ENCODE measurements around the gene PTGDR2.

The PTGDR2 gene

DNA sequence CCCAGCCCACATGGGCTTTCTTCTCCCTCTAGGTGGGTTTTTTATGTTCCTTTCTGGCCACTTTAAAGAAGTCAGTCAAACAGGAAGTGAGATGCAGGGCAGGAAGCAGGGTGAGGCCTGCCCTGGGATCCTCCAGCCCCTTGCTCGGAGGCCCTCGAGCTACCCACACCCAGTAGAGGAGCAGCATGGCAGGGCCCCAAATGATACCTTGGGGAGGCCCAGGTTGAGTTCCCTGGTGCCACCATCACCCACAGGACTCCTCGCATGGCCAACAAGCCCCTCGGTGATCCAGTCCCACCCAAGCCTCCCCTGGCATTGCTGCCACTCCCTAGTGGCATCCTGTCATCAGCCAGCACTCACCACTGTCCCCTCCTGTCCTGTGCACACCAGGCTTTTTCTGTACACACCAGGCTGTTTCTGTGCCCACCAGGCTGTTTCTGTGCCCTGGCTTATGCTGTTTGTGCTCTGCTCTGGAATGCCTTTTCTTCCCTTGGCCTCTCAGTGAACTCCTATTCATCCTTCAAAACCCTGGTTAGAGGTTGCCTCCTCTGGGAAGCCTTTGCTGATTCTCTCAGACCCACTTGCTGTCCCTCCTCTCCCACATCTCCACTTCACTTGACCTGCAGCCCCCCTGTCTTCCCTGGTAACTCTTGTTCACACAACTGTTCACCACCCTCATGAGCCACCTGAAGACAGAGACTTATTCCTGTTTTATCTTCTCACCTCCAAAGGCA lies 3.1 kb upstream of the PTGDR2 start:
- no peak for DNase-seq

DNA sequence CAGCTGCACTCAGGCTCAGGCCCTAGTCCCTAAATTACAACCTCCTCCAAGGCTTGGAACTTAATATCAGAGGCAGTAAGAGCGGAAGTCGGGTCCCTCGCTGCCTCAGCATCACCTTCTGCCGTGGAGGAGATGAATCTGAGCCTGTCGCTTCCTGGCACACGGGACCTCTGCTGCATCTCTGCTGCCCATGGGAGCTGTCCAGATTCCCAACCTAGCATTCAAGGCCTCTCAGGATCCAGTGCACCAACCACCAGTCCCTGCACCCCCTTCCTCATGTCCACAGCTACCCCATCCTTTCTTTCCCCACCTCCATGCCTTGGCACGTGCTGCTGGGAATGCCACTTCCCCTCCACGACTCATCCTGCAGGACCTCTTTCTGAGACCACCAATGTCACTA lies 2.5 kb upstream of the PTGDR2 start:
- DNase-seq: no peak

DNA sequence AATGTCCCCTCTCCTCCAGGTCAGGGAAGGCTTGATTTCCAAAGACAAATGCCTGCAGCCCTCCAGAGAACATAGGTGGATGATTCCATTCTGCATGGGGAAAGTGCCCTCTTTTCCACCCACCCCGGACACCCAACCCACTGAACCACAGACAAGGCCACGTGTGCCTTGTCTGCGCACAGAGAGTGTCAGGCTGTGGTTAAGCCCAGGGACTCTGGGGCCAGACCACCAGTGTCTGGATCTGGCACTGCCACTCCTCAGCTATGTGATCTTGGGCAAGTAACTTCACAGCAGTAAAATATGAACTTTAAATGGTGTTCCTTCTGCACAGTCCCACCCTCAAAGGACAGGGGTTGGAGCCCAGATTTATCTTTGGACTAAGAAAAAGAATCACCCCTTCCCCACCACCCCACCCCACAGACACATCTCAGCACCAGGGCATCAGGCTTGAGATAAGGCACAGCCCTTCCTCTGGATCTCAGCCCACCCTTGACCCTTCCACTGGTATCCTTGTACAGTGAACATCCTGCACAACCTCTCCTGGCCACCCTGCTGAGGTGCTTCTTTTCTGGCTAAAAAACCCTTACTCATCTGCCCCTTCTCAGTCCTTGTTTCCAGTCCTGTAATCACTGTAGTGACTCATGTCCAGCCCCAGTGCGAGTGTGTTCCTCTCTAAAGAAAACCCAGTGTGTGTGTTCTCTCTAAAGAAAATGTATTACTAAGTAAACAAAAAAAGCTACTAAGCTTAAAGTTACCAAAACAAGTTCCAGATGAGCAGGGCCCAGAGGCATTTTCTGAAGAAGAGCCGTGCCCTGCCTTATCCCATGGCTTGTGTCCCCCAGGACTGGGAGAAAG lies 1.9 kb upstream of the PTGDR2 start:
- DNase-seq: peak; percentile 51

DNA sequence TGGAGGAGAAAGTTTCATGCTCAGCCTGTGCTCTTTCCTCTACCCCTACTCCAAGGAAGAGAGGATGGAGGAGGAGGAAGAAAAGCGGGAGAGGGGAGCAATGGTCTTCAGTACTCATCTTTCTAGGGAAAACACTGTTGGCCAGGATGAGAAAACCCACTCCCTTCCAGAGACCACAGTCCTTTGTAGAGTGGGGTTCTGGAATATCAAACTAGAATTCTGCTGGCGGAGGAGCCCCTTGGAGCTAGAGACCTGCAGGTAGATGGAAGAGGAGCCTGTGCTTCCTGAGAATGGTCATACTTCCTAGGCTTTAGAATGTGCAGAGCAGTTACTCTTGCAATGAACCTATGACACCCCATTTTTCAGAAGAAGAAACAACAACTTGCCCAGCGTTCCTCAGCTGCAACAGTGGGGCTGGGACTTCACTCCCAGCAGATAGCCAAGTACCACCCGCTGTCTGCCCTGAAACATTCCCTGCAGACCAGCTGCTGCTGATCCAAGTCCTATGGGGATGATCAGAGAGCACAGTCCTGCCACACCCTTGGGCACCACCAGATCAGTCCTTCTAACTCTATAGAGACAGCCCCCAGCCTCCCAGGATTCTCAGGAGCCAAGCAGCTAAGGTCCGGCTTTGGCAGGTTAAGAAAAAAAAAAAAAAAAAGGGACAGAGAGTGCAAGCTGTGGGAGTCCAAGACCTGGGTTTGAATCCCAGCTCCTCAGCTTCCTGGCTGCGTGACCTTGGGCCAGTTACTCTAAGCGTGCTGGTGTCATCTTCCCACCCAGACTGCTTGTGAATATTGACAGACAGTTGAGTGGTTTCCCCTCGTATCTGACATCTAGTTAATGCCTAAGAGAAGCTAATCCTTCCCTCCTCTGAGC lies 664 bp downstream of the PTGDR2 start:
- no peak for DNase-seq

DNA sequence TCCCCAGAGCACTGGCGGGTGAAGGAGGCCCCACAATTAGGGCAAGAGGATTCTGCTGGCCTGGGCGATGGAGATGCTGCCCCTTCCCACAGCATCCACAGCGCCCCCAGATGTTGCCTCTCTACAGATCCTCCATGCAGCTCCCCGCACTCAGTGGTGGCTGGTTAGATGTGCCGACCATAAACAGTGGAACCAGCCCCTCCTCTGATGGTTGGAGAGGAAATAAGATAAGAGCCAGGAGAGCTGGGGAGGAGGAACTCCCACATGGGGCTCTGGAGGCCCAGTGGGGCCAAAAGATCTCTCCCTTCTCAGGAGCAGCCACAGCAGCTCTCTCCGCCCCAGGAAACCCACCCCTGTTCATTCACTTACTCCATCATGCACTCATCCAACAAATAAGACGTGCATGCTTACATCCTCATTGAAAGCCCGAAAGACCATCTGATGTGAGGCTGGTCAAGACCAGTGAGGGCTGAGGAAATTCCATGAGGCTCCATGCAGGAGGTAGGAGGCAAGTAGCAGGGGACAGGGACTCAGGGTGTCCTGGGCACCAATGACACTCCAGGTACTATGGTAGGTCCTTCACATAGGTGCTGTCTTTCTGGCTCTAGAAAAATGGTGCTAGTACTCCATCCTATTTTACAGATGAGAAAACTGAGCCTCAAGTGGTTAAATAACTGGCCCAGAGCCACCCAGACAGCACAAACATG lies 1.5 kb downstream of the PTGDR2 start:
- no peak for DNase-seq

DNA sequence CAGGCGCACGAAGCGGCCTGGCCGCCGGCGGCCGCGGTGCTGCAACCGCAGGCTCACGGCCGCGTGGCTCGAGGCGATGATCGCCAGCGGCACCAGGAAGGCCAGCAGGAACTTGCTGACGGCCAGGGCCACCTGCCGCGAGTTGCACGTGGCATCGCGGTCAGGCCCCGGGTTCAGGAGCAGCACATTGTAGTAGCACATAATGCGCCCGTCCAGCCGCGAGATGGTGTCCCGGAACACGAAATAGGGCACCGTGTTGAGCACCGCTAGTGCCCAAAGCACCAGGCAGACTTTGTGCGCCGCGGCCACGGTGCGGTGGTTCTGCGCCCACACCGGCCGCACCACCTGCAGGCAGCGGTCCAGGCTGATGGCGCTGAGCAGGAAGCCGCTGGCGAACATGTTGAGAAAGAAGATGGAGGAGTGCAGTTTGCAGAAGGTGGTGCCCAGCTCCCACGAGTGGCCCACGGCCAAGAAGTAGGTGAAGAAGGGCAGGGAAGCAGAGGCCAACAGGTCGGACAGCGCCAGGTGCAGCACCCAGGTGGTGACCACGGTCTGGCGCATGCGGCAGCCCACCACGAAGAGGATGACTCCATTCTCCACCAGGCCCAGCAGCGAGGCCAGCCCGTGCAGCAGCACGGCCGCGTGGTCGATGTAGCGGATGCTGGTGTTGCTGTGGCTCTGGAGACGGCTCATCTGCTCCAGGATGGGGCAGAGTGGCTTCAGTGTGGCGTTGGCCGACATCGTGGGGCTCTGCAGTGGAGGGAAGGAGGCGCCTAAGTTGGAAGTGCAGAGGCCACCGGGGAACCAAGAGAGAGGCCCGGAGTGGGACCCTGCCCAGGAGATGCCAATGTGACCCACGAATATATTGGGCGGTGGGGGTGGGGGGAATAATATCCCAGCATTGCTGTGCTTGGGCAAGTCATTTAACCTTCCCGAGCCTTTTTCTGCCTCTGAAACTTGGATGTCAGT lies 2.5 kb downstream of the PTGDR2 start:
- no peak for DNase-seq

DNA sequence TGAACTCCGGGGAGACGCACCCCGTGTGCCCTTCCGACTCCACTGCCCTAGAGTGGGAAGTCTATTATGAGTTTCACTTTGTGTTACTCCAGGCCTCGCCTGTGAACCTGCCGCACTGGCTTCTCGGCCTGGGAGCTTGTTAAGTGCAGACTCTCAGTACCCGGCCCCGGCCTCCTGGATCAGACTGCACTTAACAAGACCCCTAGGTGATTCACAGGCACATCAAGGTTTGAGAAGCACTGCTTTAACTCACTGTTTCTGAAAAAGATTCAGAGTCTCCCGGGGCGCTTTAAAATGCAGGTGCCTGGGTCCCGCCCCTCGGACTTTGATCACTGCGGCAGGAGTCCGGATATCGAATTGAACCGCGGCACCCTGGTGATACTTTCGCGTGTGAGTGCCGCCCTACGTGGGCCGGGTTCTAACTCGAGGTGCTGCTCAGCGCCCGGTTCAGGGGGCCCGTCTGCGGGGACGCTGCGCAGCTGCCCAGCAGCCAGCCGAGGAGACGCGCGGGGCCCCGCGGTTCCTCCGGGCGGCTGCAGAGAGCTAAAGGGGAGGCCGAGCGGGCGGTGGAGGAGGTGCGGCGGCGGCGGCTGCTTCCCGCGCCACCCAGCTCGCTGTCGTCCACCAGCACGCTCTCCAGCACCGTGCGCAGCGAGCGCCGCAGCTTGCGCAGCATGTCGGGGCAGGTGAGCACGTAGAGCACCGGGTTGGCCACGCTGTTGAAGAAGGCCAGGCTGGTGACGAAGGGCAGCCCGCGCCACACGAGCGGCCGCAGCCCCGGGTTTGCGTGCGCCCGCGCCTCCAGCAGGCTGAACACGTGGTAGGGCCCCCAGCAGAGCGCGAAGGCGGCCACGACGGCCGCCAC lies 3.4 kb downstream of the PTGDR2 start:
- no peak for DNase-seq

DNA sequence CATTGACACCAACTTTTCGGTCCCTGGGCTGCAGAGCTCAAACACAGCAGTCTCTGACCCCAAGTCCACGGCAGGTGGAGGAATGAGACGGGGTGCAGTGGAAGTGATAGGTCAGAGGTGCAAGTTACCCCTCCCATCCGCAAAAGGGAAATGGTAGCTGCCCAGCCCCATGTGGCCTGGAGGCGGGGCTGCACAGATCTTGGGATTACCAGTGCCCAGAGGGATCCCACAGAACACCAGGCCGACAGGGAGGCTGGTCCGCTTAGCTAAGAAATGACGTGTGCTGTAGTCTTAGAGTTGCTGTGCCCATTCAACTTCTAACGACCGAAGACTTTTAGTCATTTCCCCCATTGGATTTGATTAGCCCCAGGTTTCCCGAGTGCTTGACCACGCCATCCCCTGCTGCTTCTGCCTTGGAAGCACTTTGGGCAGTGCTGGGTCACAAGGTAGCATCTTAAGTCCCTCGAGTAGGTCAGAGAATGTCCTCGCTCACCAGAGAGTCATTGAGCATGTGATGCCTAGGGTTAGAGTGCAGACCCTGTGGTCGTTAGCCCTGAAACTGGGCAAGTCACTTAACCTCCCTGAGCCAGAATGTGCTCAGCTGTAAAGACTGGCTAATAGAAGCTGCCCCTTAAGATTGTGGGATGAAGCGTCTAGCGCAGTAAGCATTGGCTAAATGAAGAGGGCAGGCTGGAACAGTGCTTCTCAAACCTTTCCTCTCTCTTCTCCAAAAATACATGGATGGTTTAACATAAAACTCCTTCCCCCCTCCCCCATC lies 4.2 kb downstream of the PTGDR2 start:
- no peak for DNase-seq

DNA sequence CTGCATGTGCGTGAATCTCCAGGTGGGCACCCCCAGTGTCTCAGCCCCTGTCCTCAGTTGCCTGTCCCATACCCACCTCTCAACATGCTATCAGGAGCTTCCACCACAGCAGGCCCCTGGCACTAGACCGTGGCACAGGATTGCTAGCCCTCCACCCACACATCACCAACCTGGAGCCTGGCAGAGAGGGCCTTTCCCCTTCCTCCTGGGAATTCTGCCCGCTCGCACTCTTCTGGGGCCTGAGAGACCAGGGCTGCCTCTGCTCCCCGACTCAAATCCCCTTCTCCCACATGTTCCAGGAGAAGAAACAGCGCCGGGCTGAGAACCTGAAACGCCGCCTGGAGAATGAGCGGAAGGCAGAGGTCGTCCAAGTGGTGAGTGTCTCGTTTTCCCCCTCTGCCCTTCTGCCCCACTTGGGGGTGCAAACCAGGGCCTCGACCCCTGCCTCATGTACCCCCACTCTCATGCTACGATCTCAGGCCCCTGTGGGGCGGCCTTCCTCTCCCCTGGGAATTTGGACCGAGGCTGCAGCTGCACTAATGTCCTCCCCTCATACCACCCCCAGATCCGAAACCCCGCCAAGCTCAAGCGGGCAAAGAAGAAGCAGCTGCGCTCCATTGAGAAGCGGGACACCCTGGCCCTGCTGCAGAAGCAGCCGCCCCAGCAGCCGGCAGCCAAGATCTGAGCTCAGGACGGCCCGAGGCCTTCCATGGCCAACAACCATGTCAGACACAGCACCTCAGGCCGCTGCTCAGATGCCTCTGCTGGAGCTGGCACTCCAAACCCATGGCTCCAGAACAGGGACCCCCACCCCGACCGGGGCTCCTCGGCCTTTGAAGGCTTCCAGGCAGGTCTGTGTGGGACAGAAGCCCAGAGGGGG lies 5.9 kb downstream of the PTGDR2 start:
- no peak for DNase-seq

DNA sequence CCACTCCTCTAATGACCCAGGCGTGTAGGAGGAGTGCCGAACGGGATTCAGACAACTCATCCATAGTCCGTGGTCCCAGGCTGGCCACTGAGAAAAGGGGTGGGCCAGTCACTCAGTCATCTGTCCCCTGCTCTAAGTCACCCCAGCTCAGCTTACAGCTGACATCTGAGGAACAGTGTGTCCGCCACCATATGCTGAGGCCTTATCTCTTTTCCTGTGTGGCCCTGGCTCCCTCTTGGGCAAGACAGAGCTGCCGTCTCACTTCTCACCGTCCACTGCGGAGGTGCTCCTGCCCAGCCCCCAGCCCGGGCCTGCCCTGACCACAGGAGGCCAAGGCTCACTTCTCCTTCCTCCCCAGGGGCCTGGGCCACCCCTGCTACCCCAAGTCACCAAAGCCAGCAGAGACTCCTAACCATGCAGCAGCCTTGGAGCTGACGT lies 7.0 kb downstream of the PTGDR2 start:
- no peak for DNase-seq

DNA sequence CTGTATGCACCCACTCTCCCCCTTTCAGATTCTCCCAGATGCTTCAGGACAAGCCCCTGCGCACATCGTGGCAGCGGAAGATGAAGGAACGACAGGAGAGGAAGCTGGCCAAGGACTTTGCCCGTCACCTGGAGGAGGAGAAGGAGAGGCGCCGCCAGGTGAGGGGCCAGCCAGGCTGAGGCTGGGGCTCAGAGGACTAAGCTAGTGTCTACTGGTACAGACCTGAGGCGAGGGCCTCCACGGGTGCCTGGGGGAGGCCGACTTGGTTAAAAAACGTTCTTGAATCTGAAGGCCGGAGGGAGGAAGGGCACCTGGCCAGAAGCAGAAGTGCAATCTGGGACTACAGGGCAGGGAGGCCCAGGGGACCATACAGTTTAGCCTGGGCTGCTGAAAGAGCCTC lies 7.9 kb downstream of the PTGDR2 start:
- DNase-seq: no peak

DNA sequence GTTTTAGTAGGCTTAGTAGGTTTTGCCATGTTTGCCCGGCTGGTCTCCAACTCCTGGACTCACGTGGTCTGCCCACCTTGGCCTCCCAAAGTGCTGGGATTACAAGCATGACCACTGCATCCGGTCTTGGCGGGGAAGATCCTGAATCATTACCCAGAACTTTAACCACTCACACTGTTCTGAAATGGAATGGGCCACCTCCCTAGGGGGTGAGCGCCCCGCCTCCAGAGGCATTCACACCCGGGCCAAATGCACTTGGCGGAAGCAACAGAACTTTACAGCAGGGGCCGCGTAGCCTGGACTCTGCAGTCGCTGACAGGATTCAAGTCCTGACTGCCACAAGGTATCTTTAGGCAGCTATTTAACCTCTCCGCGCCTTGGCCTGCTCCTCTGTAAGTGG lies 8.5 kb downstream of the PTGDR2 start:
- DNase-seq: no peak

DNA sequence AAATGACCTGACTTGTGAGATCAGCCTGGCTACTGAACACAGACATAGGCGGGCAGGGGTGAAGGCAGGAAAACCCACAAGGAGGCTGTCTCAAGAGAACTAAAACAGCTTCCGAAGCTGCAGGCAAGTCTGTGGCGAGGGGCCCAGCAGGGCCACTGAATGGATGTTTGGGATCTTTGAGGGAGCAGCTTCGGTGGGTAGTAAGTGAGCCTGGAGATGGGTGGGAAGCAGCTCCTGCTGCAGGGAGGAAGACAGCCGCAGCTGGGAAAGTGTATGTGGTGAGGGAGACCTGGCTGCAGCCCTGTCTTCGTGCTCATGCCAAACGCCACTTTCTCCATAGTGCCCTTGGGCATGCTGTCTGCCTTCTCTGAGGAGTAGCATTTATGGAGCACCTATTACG lies 10.4 kb downstream of the PTGDR2 start:
- no peak for DNase-seq

DNA sequence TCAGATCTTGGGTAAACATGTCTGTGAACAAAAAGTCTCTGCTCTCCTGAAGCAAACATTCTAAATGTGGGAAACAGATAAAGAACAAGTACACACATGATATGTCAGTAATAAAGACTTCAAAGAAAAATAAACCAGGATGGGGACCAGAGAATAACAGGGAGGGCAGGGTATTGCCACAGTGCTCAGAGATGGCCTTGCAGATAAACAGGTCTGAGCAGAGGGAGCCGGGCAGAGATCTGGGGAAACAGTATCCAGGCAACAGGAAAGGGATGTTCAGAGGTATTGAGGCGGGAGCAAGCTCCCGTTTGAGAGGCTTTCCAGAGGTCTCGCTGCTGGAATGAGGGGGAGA lies 10.9 kb downstream of the PTGDR2 start:
- no peak for DNase-seq

DNA sequence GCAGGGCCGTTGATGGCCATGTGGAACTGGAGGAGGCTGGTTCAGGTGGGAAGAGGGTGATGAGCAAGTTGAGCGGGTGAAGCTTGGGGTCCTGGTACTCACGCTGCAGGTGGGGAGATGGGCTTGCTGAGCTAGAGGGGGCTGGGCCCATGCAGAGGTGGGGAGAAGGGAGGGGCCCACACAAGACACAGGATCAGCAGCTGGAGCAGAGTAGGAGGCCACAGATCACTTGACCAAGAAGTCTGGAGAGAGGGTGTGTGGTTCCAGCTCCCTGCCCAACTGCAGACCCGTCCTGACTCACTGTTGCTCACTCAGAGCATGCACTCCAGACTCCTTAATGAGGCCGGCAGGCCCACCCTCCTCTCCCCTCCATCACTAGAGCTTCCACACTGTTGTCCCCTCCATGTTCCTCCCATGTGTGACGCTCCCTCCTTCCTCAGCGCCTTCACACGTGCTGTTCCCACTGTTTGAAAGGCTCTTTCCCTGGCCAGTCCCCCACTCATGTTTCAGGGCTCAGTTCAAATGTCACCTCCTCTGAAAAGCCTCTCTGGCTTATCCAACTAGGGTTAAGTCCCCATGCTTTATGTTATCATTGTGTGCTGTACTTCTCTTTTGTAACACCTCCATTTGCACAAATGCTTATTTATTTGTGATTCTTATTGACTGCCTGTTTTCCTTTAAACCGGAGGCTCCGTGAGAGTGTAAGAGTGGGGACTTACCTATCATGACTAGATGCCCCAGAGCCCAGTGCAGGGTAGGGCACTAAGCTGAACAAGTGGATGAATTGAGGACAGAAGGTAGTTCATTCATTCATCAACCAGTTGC lies 11.5 kb downstream of the PTGDR2 start:
- peak; percentile 63 for DNase-seq

DNA sequence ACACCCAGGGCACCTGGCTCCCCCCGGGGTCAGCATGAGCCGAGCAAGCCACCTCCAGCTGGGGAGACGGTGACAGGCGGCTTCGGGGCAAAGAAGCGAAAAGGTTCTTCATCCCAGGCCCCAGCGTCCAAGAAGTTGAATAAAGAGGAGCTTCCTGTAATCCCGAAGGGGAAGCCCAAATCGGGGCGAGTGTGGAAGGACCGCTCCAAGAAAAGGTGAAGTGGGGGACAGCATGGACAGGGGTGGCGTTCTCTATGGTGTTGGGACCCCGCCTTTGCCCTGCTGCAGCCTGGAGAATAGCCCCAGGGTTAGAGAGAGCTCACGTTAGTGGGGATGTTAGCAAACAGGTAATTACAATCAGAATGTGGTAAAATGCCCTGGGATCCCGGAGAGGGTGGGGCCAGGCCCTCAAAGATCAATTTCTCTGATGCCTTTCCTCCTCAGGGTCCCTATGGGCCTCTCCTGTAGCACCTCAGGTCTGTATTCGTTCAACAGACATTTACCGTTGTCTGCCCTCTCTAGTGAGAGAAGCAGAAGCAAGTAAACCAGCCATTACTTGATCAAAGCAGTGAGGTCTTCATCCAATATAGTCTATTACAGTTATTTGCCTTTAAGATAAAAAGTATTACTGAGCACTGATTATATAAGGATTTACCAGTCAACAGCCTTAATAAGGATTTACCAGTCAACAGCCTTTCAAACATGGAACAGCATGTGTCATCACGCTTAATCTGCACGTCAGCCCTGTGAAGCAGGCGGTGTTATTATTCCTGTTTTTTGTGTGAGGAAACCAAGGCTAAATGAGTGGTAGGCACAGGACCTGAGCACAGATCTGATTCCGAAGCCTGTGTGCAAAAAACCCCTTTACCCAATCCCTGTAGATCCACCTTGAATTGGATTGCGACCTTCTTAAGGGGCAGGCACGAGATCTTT lies 12.8 kb downstream of the PTGDR2 start:
- DNase-seq: peak; percentile 36

Data from HCEC 1CT (cell line).